ENCODE measurements around the gene HMGN4.
A peak's percentile ranks its signal among the peaks of the same experiment; 100 is the strongest.

HMGN4 gene

DNA sequence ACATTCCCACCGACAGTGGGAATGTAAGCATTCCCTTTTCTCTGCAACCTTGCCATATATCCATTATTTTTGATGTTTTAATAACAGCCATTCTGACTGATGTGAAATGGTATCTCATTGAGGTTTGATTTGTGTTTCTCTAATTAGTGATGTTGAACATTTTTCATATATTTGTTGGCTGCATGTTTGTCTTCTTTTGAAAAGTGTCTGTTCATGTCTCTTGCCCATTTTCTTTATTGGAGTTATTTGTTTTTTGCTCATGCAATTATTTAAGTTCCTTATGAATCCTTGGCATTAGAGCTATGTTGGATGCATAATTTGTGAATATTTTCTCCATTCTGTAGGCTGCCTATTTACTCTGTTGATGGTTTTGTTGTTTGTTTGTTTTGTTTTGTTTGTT lies 40.6 kb downstream of the HMGN4 start:
- DNase-seq = no peak

DNA sequence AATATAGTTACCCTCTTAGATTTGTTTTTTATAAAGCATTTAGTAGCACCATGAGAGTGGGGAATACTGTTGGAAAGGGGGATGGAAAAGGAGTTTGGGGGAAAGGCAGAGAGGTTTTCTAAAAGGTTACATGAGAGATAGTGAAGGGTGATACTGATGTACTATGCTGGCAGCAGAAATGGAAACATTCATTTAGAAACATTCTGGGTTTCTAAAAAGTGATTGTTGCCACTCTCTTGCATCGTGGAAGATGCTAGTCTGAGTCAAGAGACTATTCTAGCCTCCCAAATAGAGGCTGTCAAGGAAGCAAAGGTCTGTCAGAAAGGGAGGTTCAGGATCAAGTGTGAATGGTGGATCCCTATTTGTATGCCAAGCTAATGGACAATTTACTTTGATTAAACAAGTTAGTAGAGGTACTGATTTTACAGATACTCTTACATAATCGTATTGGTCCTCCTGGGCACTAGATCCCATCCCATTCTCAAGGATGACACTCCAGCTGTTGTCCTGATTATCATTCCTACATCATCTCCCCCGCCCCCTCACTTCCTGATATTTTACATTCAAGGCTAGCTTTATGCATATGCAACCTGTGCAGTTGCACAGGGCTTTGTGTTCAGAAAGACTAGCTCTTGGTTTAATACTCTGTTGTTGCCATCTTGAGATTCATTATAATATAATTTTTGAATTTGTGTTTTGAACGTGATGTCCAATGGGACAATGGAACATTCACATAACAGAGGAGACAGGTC lies 43.2 kb downstream of the HMGN4 start:
- DNase-seq = no peak

DNA sequence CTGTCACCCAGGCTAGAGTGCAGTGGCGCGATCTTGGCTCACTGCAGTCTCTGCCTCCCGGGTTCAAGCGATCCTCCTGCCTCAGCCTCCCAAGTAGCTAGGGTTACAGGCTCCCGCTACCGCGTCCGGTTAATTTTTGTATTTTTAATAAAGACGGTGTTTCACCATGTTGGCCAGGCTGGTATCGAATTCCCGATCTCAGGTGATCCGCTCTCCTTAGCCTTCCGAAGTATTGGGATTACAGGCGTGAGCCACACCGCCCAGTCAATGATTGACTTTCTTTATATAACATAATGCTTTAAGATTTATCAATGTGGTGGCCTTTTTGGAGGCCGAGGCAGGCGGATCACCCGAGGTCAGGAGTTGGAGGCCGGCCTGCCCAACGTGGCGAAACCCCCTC lies 50.8 kb downstream of the HMGN4 start:
- DNase-seq = no peak

DNA sequence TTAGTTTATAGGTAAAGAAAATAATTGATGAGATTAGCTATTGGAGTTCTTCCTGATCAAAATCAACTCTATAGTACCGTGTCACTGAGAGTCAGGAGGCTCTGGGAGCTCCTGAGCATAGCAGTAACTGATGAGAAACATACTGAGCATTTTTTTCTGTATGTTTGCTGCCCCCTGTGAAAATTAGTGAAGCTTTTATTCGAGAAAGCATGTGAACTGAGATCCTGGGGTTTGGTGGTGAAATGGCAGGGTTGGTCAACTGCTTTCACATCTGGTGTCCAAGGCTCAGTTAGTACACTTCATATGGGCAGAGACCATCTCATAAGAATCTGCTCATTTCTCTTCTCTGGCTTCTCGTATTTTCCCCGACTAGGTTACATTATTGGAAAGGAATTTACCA lies 54.5 kb downstream of the HMGN4 start:
- DNase-seq = peak in 1 of 2 experiments; percentile 18

DNA sequence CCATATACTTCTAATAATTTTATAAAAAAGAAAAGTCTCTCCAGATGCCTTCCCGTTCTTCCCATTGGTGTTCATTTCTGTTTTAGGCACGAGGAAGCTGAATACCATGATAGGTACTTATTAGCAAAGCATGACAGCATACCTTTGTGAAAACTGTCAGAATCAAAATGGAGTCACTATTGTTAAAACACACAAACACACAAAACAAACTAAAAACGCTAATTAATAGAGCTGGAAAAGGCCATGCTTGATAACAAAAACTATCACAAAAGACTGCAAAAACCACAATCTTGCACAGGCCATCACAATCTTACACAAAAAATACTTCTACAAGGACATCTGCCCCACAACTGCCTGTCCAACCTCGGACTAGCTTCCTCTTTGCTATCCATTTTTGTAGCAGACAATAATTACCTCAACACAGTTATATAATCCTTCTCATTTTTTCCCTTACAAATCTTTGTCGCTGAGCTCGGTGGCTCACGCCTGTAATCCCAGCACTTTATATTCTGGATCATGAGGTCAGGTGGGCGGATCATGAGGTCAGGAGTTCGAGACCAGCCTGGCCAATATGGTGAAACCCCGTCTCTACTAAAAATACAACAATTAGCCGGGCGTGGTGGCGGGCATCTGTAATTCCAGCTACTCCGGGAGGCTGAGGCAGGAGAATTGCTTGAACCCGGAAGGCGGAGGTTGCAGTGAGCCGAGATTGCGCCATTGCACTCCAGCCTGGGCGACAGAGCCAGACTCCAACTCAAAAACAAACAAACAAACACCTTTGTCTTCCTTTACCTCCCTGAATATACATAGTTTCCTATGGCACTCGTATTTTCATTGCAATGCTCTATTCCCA lies 55.3 kb downstream of the HMGN4 start:
- DNase-seq = no peak

DNA sequence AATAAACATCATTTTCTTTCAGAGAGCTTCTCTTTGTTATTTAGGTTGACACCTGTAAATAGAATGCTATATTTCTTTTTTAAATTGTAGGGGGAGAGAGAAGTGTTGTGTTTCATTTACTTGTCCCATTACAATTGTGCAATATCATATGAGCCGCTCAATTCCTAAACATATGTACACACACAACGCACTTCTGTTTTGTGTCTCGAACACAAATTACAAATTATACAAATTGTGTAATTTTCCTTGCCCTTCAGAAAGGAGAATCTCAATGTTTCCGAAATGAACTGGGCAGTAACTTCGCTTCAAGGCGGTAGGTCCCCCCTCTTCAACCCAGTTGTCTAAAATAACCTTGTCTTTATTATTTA lies 55.9 kb downstream of the HMGN4 start:
- no peak for DNase-seq

DNA sequence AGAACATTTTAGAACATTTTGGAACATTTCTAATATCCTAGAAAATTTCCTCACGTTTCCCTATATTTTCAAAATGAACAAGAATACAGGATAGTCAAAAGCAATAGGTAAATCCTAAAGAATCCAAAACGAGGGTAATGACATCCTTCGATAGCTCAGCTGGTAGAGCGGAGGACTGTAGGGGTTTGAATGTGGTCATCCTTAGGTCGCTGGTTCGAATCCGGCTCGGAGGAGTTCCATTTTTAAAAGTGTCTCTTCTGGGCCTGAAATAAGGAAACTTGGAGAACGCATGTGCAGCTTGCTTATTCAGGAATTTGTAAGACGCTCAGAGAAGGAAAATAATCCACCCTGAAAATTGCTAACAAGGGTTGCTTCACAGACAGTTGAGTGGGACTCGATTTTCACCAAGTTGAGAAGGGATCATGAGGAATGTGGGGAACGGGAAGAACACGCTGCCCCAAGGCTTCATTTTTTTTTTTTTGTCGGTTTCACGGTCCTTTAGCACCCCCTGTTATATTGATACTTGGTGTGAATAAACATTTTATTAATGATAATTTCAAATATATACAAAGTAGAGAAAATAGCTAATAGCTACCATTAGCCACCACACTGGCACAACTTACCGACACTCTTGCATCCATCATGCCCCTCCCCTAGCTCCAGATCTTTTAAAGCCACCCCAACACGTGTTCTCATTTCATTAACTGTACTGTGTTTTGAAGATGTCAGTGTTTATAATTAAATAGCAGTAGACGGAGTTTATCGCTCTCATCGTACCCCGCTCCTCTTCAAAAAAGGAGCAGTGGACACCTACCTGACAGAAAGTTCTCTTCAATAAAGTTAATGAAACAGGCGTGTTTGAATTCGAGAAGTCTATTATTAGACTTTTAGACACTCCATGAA lies 56.8 kb downstream of the HMGN4 start:
- DNase-seq = peak; percentile 31 to 53

DNA sequence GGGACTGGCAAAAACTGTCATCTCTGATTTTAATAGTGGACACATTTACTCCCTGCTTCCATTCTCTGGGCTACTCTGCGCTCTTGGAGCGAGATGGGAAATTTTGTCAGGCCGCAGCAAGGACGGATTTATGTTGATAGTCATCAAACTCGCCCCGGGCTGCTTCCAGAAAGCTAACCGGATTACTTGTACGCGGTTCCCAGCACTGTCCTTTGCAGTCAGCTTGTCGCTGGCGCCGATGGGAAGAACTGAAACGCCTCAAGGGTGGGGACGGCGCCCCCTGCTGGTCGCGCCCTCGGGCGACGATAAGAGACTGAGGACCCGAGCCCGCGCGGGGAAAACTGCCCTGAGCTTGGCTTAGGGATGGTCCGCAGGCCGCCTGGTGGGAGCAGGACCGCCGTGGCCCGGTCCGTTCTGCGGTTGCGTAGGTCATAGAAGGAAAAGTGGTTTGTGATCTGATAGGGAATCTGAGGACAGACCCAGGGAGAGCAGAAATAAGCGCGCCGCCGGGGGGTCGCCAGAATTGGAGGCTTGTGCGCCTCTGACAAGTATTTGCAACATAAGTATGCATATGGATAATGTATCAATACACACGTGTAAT lies 57.6 kb downstream of the HMGN4 start:
- DNase-seq = peak; percentile 66 to 82

Measured in SW 1271 (cell line).